Neural progenitor cell (in vitro differentiated cells): ENCODE measurements around the gene SBSN.

Experiments
- EZH2 ChIP-seq: fragments of 200-600 bp; sonication (generic); IDR thresholded peaks from 2 replicates; pipeline ENCODE4 v1.6.1; 2017; ENCODE audit warnings: antibody characterized with exemption, mild to moderate bottlenecking, moderate library complexity
- TF ChIP-seq, protein P1 (sequence below): fragments of 200-600 bp; sonication (generic); IDR thresholded peaks from 2 replicates; pipeline ENCODE4 v1.5.1; 2017; ENCODE audit warnings: antibody characterized with exemption, mild to moderate bottlenecking

DNA sequence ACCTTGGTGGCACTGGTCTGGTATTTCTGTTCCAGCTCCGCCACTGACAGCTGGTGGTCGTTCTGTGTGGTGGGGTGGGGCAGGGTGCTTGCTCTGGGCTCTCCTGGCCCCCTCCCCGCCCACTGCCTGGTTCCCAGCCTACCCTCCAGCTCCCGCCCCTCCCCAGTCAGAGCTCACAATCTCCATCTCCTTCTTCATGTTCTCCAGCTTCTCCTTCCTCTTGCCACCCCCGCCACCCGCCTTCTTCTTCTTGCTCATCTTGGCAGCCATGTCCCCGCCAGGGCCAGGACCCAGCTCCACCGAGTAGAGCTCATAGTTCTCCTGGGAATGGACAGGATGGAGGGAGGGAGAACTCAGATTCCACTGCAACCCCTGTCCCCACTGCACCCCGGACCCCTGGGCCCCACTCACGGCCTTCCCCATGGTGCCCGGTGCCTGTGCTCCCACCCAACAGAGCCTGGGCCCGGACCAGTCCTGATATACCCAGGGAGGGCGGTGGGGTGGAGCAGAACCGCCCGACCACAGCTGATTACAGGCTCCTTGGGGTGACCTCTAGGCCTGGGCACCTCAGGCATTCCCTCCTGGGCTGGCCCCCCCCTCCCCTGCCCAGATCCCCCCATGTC, 35.2 kb upstream of the SBSN start, which contains the start of gene ATP4A:
- TF ChIP-seq, protein P1, sequence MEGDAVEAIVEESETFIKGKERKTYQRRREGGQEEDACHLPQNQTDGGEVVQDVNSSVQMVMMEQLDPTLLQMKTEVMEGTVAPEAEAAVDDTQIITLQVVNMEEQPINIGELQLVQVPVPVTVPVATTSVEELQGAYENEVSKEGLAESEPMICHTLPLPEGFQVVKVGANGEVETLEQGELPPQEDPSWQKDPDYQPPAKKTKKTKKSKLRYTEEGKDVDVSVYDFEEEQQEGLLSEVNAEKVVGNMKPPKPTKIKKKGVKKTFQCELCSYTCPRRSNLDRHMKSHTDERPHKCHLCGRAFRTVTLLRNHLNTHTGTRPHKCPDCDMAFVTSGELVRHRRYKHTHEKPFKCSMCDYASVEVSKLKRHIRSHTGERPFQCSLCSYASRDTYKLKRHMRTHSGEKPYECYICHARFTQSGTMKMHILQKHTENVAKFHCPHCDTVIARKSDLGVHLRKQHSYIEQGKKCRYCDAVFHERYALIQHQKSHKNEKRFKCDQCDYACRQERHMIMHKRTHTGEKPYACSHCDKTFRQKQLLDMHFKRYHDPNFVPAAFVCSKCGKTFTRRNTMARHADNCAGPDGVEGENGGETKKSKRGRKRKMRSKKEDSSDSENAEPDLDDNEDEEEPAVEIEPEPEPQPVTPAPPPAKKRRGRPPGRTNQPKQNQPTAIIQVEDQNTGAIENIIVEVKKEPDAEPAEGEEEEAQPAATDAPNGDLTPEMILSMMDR = no peak
- no peak for TF ChIP-seq EZH2
